Gastrocnemius medialis (tissue), 4 donors: ENCODE measurements around the gene SLC25A21. TPM values are rescaled to one million over a fixed set of nuclear protein-coding genes. Genes with fewer than 3 reads are reported as not detected.
"Not testable (repeated sequence)": the region's sequence is repeated elsewhere in the genome, so short reads cannot be mapped to it uniquely, and the experiment has no call there.

Experiments
- ATAC-seq, 2 donors: fragments of 150-250 bp; one replicate each; pipeline ENCODE4 v1.9.1; 2016
- DNase-seq, 2 donors: peaks; one replicate each; pipeline ENCODE4 v3.0.0-alpha.2; 2019
- H3K27ac ChIP-seq, 4 donors: fragments of 200-600 bp; sonication (generic); 1 replicate in 1 of 4; 2 replicates in 3 of 4; pipeline ENCODE4 v1.5.1; 2016 to 2018; ENCODE audit warnings: mild to moderate bottlenecking in 2 of 4, moderate library complexity in 1 of 4
- H3K27me3 ChIP-seq, 3 donors: fragments of 200-600 bp; sonication (generic) in 2 of 3; 1 replicate in 1 of 3; 2 replicates in 2 of 3; pipeline versions ENCODE4 v1.5.1 to v1.6.0; 2016 to 2019; ENCODE audit warnings: mild to moderate bottlenecking in 1 of 3, moderate library complexity in 1 of 3
- H3K36me3 ChIP-seq, 2 donors: fragments of 200-600 bp; sonication (generic) in 1 of 2; one replicate each; pipeline ENCODE4 v1.5.1; 2017 to 2018
- H3K4me1 ChIP-seq, 2 donors: fragments of 200-600 bp; sonication (generic) in 1 of 2; one replicate each; pipeline ENCODE4 v1.5.1; 2016 to 2017; ENCODE audit warnings: mild to moderate bottlenecking in 2 of 2
- H3K4me3 ChIP-seq, 4 donors: fragments of 200-600 bp; sonication (generic) in 3 of 4; 1 replicate in 1 of 4; 2 replicates in 3 of 4; pipeline ENCODE4 v1.5.1; 2016 to 2019; ENCODE audit warnings: mild to moderate bottlenecking in 2 of 4
- H3K9me3 ChIP-seq, 3 donors: fragments of 200-600 bp; sonication (generic) in 2 of 3; 1 replicate in 1 of 3; 2 replicates in 2 of 3; pipeline ENCODE4 v1.5.1; 2016 to 2019
- CTCF ChIP-seq, 5 experiments: fragments of 450-650 bp in 3 of 5; fragments of 200-600 bp in 2 of 5; sonication (generic) in 2 of 5; IDR thresholded peaks in 4 of 5; conservative IDR thresholded peaks in 1 of 5; 1 replicate in 4 of 5; 2 replicates in 1 of 5; pipeline ENCODE4 v1.5.1; 2016 to 2019; ENCODE audit warnings: antibody characterized with exemption in 5 of 5, mild to moderate bottlenecking in 3 of 5, moderate library complexity in 3 of 5
- POLR2A ChIP-seq, 2 donors: fragments of 450-650 bp; IDR thresholded peaks; one replicate each; pipeline ENCODE4 v1.6.1; 2017; ENCODE audit warnings: antibody characterized with exemption in 2 of 2, mild to moderate bottlenecking in 2 of 2, moderate library complexity in 2 of 2
- in situ Hi-C, 4 donors: fragments of 200-750 bp; cut with MboI; loops; one replicate each; pipeline versions ENCODE4 v1.15.0 to v1.8.0; 2017; ENCODE audit warnings: low sequenced_read_pairs in 4 of 4
- intact Hi-C: fragments of 100-400 bp; cut with DNase I; formaldehyde crosslinking; loops from one replicate; pipeline ENCODE4 v1.15.1; 2023; ENCODE audit warnings: low total_unique reads
- total RNA-seq, 4 donors: library from RNA; depleted of rRNA; stranded (reverse); fragments of >200 nt; gene quantifications; one replicate each; pipeline versions ENCODE4 v1.1.0 to v1.2.3, GENCODE V29; 2016

The SLC25A21 gene
- total RNA-seq, 4 donors from 2014 or later = 1.9 TPM; not detected in 3

- Histone ChIP-seq H3K36me3 (no peaks in the 10 kb centered on the region), H3K4me3 (no peak overlapping the region), H3K27me3 (no peaks in the 10 kb centered on the region), H3K27ac (no peak overlapping the region), H3K9me3 (no peaks in the 10 kb centered on the region), H3K4me1 (no peaks in the 10 kb centered on the region)
- DNase-seq = no peak
- no peak for ATAC-seq
- TF ChIP-seq CTCF (IDR thresholded peaks at IDR 0.05 in 4 of 5, conservative IDR thresholded peaks at IDR 0.05 in 1 of 5) (no peak), POLR2A (IDR thresholded peaks at IDR 0.05) (no peak)
- intact Hi-C loops = no loop called here
- in situ Hi-C loops = no loop called here
Observed at GRCh38 chr14:37082449-37082848, 90.0 kb downstream of the SLC25A21 start.

DNA sequence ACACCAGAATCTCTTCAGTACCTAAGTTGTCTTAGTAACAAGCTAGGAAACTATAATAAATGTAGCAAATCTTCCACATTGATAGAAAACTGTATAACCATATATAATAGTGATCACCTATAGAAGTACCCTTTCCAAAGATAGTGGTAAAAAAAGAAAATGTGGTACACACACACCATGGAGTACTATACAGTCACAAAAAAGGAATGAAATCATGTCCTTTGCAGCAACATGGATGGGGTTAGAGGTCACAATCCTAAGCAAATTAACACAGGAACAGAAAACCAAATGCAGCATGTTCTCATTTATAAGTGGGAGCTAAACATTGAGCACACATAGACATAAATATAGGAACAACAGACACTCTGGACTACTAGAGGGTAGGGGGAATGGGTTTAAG, 90.5 kb downstream of the SLC25A21 start:
- Histone ChIP-seq H3K36me3 (no peaks in the 10 kb centered on the region), H3K4me3 (no peak overlapping the region), H3K9me3 (no peaks in the 10 kb centered on the region), H3K4me1 (no peaks in the 10 kb centered on the region), H3K27ac (no peak overlapping the region), H3K27me3 (no peaks in the 10 kb centered on the region)
- in situ Hi-C loops (no loop called here), intact Hi-C loops (no loop called here)
- DNase-seq (no peak), ATAC-seq (no peak)
- TF ChIP-seq CTCF (IDR thresholded peaks at IDR 0.05 in 4 of 5, conservative IDR thresholded peaks at IDR 0.05 in 1 of 5) = no peak

- H3K4me3 ChIP-seq = no peak overlapping the region
- H3K36me3 ChIP-seq = no peaks in the 10 kb centered on the region
- H3K27me3 ChIP-seq = no peaks in the 10 kb centered on the region
- TF ChIP-seq POLR2A (IDR thresholded peaks at IDR 0.05) = no peak
- no peaks in the 10 kb centered on the region for H3K4me1 ChIP-seq
- no peak for ATAC-seq
- intact Hi-C loops = no loop called here
- DNase-seq = no peak
- no peak overlapping the region for H3K27ac ChIP-seq
- H3K9me3 ChIP-seq = no peaks in the 10 kb centered on the region
- in situ Hi-C loops = no loop called here
Observed at GRCh38 chr14:37081218-37081617, 91.2 kb downstream of the SLC25A21 start.

GRCh38 chr14:37078131-37078530, 94.3 kb downstream of the SLC25A21 start:
- no peaks in the 10 kb centered on the region for H3K9me3 ChIP-seq
- no peak overlapping the region for H3K27ac ChIP-seq
- in situ Hi-C loops (no loop called here), intact Hi-C loops (no loop called here)
- H3K36me3 ChIP-seq = no peaks in the 10 kb centered on the region
- H3K4me3 ChIP-seq = no peak overlapping the region
- ATAC-seq (no peak), DNase-seq (no peak)
- H3K27me3 ChIP-seq = no peaks in the 10 kb centered on the region
- TF ChIP-seq POLR2A (IDR thresholded peaks at IDR 0.05) = no peak
- no peak for TF ChIP-seq CTCF (IDR thresholded peaks at IDR 0.05 in 4 of 5, conservative IDR thresholded peaks at IDR 0.05 in 1 of 5)
- H3K4me1 ChIP-seq = no peaks in the 10 kb centered on the region

- H3K4me3 ChIP-seq, H3K27me3 ChIP-seq, in situ Hi-C loops, DNase-seq, H3K4me1 ChIP-seq, intact Hi-C loops, H3K36me3 ChIP-seq, H3K27ac ChIP-seq, ATAC-seq, H3K9me3 ChIP-seq: not testable (repeated sequence)
Observed at GRCh38 chr14:37074320-37074719, 98.1 kb downstream of the SLC25A21 start.

- no peak overlapping the region for H3K4me3 ChIP-seq
- no peaks in the 10 kb centered on the region for H3K9me3 ChIP-seq
- intact Hi-C loops (no loop called here), in situ Hi-C loops (no loop called here)
- no peaks in the 10 kb centered on the region for H3K27me3 ChIP-seq
- ATAC-seq = no peak
- H3K4me1 ChIP-seq = no peaks in the 10 kb centered on the region
- no peak for DNase-seq
- no peaks in the 10 kb centered on the region for H3K36me3 ChIP-seq
- TF ChIP-seq CTCF (IDR thresholded peaks at IDR 0.05 in 4 of 5, conservative IDR thresholded peaks at IDR 0.05 in 1 of 5) (no peak), POLR2A (IDR thresholded peaks at IDR 0.05) (no peak)
- no peak overlapping the region for H3K27ac ChIP-seq
Observed at GRCh38 chr14:37063467-37064240, 108.8 kb downstream of the SLC25A21 start.
